OCI-LY3 (cell line): Measurements from ENCODE around the gene LRRC61.

Source experiments
- CTCF ChIP-seq: fragments of 200-600, 300-600 bp; sonication (generic); IDR thresholded peaks from 2 replicates; pipeline ENCODE4 v1.5.1; 2014; ENCODE audit warnings: antibody characterized with exemption, low read length, low read depth
- EZH2phosphoT487 ChIP-seq: fragments of 200-600 bp; shearing (Covaris generic); IDR thresholded peaks from 2 replicates; pipeline ENCODE4 v1.6.1; 2018; ENCODE audit warnings: antibody characterized with exemption, mixed run types, low read depth

DNA sequence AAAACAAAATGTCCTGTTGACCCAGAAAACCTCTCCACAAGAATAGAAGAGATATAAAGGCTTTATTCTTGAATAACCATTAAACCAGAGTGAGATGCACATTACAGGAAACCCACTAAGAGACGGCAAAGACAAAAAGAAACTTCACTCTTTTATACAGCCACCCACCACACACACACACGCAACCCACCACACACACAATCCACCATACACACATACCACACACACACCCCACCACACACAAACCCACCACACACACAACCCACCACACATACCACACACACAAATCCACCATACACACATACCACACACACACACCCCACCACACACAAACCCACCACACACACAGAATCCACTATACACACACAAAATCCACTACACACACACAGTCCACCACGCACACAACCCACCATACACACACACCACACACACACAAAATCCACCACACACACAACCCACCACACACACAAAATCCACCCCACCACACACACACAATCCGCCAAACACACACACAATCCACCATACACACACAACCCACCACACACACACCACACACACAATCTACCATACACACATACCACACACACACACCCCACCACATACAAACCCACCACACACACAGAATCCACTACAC is 36.0 kb downstream of the LRRC61 start:
- TF ChIP-seq CTCF (no peak), EZH2phosphoT487 (no peak)
